Mucosa of descending colon (tissue), 3 donors: ENCODE results near the gene DNAH3. TPM values are rescaled to one million over a fixed set of nuclear protein-coding genes. Genes with fewer than 3 reads are reported as not detected.
A peak's percentile ranks its signal among the peaks of the same experiment; 100 is the strongest.
"Not testable (repeated sequence)": the region's sequence is repeated elsewhere in the genome, so short reads cannot be mapped to it uniquely, and the experiment has no call there.

Source experiments
- ATAC-seq: fragments of 200-7000 bp; cut with Tn5 transposase; one replicate; pipeline ENCODE4 v1.9.1; 2020; ENCODE audit warnings: mild to moderate bottlenecking, moderate library complexity
- DNase-seq, 3 donors: peaks; one replicate each; pipeline ENCODE4 v3.0.0-alpha.2; 2020
- H3K36me3 ChIP-seq: fragments of 200-600 bp; one replicate; pipeline ENCODE4 v1.8.0; 2021; ENCODE audit warnings: low read depth, mild to moderate bottlenecking
- H3K4me1 ChIP-seq: fragments of 200-600 bp; one replicate; pipeline ENCODE4 v1.8.0; 2021; ENCODE audit warnings: low read depth, mild to moderate bottlenecking
- H3K4me3 ChIP-seq: fragments of 200-600 bp; one replicate; pipeline ENCODE4 v1.8.0; 2021; ENCODE audit warnings: mild to moderate bottlenecking
- H3K9me3 ChIP-seq: fragments of 200-600 bp; one replicate; pipeline ENCODE4 v1.8.0; 2021; ENCODE audit warnings: mild to moderate bottlenecking
- intact Hi-C, 2 donors: fragments of 100-400 bp; cut with DNase I in 1 of 2; cut with micrococcal nuclease in 1 of 2; formaldehyde crosslinking; loops; one replicate each; pipeline versions ENCODE4 v1.11.0 to v1.11.1; 2022; cut with DNase I, micrococcal nuclease
- total RNA-seq, 3 donors: library from RNA; stranded (reverse); fragmentation: NEBNext Ultra II Directional in 2 of 3; extraction: Animal tissue kit (Norgen Biotek cat#: 25700) in 2 of 3; gene quantifications; one replicate each; pipeline versions ENCODE4 v1.2.1 to v1.2.4, GENCODE V29; 2021 to 2023
- TF ChIP-seq, protein P1 (sequence below): fragments of 200-600 bp; IDR thresholded peaks from one replicate; pipeline ENCODE4 v1.8.0; 2022; ENCODE audit warnings: antibody characterized with exemption, mild to moderate bottlenecking
- donor health status: DM: no; HTN: no; CAD: no; lungs with moderate emphysema.
- donor health status: DM: no; HTN: no; CAD: no.
- donor health status: DM: no; HTN: yes; CAD: no.

Gene DNAH3
- total RNA-seq, 3 donors from 2014 or later: 2.2 to 6.4 (median 2.9) TPM

DNA sequence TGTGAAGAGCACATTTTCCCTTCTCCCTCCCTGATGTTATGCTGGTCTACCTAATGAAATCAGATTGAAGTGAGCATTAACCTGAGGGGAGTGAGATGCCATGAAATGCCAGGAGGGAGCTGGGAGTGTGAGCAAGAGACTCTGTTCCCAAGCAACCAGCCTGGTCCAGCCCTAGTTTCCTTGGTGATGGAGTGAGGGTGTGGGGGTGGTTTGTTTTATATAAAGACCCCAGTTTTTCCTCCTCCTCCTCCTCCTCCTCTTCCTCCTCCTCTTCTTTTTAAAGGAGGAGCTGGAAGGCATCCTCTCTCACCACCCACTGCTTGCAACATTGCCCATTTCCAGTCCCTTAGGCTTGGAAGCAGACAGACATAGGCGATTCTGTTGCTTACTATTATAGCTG lies 97.1 kb downstream of the DNAH3 start:
- ATAC-seq: no peak
- Histone ChIP-seq H3K36me3 (no peaks in the 10 kb centered on the region), H3K4me1 (no peaks in the 10 kb centered on the region), H3K9me3 (no peaks in the 10 kb centered on the region), H3K4me3 (no peak overlapping the region)
- intact Hi-C loops: no loop called here
- no peak for DNase-seq
- TF ChIP-seq, protein P1, sequence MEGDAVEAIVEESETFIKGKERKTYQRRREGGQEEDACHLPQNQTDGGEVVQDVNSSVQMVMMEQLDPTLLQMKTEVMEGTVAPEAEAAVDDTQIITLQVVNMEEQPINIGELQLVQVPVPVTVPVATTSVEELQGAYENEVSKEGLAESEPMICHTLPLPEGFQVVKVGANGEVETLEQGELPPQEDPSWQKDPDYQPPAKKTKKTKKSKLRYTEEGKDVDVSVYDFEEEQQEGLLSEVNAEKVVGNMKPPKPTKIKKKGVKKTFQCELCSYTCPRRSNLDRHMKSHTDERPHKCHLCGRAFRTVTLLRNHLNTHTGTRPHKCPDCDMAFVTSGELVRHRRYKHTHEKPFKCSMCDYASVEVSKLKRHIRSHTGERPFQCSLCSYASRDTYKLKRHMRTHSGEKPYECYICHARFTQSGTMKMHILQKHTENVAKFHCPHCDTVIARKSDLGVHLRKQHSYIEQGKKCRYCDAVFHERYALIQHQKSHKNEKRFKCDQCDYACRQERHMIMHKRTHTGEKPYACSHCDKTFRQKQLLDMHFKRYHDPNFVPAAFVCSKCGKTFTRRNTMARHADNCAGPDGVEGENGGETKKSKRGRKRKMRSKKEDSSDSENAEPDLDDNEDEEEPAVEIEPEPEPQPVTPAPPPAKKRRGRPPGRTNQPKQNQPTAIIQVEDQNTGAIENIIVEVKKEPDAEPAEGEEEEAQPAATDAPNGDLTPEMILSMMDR: no peak

DNA sequence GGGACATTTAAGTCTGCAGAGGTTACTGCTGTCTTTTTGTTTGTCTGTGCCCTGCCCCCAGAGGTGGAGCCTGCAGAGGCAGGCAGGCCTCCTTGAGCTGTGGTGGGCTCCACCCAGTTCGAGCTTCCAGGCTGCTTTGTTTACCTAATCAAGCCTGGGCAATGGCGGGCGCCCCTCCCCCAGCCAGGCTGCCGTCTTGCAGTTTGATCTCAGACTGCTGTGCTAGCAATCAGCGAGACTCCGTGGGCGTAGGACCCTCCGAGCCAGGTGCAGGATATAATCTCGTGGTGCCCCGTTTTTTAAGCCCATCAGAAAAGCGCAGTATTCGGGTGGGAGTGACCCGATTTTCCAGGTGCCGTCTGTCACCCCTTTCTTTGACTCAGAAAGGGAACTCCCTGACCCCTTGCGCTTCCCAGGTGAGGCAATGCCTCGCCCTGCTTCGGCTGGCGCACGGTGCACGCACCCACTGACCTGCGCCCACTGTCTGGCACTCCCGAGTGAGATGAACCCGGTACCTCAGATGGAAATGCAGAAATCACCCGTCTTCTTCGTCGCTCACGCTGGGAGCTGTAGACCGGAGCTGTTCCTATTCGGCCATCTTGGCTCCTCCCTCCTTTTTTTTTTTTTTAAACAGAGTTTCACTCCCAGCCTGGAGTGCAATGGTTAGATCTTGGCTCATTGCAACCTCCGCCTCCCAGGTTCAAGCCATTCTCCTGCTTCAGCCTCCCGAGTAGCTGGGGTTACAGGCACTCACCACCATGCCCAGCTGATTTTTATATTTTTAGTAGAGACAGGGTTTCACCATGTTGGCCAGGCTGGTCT lies 102.3 kb downstream of the DNAH3 start:
- ATAC-seq: peak; percentile 20
- H3K4me1 ChIP-seq, intact Hi-C loops, H3K4me3 ChIP-seq, H3K36me3 ChIP-seq, H3K9me3 ChIP-seq: not testable (repeated sequence)
- peak in 2 of 3 donors; percentile 69 to 70 for DNase-seq

DNA sequence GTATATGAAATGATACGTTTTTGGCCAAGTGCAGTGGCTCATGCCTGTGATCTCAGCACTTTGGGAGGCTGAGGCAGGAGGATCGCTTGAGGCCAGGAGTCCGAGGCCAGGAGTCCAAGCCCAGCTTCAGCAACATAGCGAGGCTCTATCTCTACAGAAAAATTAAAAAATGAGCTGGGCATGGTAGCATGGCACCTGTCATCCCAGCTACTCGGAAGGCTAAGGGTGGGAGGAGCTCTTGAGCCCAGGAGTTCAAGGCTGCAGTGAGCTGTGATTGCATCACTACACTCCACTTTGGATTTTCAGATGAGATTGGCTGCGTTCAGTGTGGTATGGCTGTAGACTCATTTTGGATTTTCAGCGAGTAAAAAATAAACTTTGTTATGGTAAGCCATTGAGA lies 112.4 kb downstream of the DNAH3 start:
- intact Hi-C loops: no loop called here
- ATAC-seq (no peak), DNase-seq (no peak)
- no peak overlapping the region for H3K4me3 ChIP-seq
- TF ChIP-seq, protein P1: no peak
- H3K9me3 ChIP-seq: peaks cover 5% of the 10 kb centered on the region
- H3K36me3 ChIP-seq: no peaks in the 10 kb centered on the region
- H3K4me1 ChIP-seq: no peaks in the 10 kb centered on the region

DNA sequence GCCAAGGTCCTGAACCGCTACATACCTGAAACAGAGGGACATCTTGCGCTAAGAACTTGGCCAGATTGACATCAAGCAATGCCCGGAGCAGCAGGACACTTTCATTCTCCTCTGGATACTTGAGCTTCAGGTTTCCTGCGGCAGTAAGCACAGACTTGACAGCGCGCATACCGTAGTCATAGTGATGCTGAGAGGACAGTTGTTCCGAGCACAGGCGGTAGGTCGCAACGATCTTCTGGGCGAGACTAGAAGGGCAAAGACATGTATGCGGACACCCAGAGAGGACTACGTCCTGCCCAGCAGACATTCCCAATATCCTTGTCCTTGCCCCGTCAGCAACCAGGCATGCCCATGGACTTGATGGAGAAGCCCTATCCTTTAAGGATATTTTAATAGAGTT lies 112.9 kb downstream of the DNAH3 start:
- TF ChIP-seq, protein P1: no peak
- intact Hi-C loops: no loop called here
- H3K36me3 ChIP-seq: no peaks in the 10 kb centered on the region
- DNase-seq (no peak), ATAC-seq (no peak)
- peaks cover 5% of the 10 kb centered on the region for H3K9me3 ChIP-seq
- no peaks in the 10 kb centered on the region for H3K4me1 ChIP-seq
- no peak overlapping the region for H3K4me3 ChIP-seq

DNA sequence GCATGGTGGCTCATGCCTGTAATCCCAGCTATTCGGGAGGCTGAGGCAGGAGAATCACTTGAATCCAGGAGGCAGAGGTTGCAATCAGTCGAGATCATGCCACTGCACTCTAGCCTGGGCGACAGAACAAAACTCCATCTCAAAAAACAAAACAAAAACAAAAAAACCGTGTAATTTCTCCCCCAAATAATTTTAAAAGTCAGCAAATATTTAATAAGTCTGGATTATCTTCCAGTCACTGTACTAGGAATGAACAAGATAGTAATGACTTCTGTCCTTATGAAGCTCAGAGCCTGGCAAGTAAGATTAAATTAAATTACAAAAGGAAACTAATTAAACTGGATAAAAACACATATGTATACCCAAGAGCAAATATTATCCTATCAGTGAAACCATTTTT lies 113.5 kb downstream of the DNAH3 start:
- Histone ChIP-seq H3K4me3 (no peak overlapping the region), H3K4me1 (no peaks in the 10 kb centered on the region), H3K36me3 (no peaks in the 10 kb centered on the region), H3K9me3 (peaks cover 4% of the 10 kb centered on the region)
- intact Hi-C loops: no loop called here
- TF ChIP-seq, protein P1: no peak
- ATAC-seq (no peak), DNase-seq (no peak)

DNA sequence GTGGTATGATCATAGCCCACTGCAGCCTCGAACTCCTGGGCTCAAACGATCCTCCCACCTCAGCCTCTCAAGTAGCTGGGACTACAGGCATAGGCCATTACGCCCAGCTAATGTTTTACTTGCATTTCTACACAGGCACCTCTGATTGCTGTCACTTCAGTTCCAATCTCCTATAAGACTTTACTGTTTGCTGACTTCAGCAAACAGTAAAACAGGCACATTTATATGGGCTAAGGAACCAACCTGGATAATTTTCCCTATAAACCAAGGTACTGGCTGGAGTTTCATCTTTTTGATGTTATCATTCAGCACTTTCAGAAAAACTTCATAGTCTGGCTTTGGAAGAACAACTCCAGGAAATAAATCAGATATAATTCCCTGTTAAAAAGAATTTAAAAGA lies 114.2 kb downstream of the DNAH3 start:
- Histone ChIP-seq H3K4me3 (no peak overlapping the region), H3K4me1 (no peaks in the 10 kb centered on the region), H3K9me3 (no peaks in the 10 kb centered on the region), H3K36me3 (no peaks in the 10 kb centered on the region)
- TF ChIP-seq, protein P1: no peak
- intact Hi-C loops: no loop called here
- no peak for ATAC-seq
- no peak for DNase-seq
